SIG-M5 treated with dmso at 0.1 percent for 504 hours (cell line): ENCODE measurements around the gene ZNF490.
A peak's percentile ranks its signal among the peaks of the same experiment; 100 is the strongest.
"Not testable (repeated sequence)": the region's sequence is repeated elsewhere in the genome, so short reads cannot be mapped to it uniquely, and the experiment has no call there.

Source experiments
- DNase-seq: peaks from one replicate; lab custom pipeline; 2025; ENCODE audit not compliant: unreplicated experiment; lab: John Stamatoyannopoulos, UW

Gene ZNF490

DNA sequence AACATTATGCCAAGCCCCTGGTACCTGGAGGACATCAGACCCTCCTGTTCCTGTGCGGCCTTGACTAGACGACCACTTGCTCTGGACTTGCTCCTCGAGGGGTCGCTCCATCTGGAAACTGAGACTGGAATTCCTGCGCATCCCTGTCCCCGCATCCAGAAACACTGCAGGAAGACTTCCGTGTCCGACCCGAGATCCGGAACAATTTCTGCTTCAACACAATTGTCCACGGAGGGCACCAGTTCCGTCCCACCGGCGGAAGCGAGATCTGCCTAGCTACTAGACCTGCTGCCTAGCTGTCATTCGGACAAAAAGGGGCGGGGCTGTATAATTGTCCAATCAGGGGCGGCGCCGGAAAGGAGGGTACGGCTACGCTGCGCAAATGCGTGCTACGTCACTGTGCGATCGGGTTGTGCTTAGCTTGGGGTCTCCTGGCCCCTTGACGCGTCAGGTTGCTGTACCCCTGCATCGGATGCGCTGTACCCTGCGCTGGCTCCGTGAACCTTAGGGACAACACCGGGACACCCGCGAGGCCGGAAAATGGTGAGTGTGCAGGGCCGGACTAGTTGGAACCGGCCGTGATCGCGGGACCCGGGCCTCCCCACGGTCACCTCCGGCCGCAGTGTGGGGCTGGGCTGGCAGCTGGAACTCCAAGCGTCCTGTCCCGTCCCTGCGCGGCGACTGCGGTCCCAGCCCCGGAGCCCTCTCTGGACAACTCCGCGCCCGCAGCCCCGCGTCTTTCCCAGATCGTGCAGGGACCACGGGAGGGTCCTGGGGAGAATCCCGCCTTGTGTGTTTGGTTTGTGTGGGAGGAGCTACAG is at the start of gene ZNF490, which contains the start of gene ZNF791:
ZNF490 (minus strand) TSS at position 274 of the 821 bp plus-strand sequence; CDS start at position 141, 133 bp downstream.
ZNF791 (plus strand) TSS at position 381 of the 821 bp plus-strand sequence; CDS start at position 541, 160 bp downstream.
- DNase-seq = peak; percentile 96

DNA sequence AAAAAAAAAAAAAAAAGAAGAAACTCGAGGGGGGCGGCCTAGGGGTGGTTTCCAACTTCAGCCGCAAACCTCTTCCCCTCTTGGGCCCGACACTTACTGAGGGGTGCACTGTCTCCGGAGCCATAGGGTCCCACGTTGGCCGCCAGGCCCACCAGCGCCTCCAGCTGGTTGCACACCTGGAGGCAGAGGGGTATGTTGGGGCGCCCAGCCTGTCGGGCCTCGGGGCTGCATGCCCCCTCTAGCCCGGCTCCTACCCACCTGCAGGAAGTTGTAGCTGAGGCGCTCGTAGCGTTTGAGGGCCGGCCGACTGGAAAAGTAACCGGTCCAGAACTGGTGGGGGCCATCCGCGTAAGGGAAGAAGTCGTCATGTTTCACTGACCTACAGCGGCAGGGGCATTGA is 47.4 kb upstream of the ZNF490 start:
- no peak for DNase-seq

DNA sequence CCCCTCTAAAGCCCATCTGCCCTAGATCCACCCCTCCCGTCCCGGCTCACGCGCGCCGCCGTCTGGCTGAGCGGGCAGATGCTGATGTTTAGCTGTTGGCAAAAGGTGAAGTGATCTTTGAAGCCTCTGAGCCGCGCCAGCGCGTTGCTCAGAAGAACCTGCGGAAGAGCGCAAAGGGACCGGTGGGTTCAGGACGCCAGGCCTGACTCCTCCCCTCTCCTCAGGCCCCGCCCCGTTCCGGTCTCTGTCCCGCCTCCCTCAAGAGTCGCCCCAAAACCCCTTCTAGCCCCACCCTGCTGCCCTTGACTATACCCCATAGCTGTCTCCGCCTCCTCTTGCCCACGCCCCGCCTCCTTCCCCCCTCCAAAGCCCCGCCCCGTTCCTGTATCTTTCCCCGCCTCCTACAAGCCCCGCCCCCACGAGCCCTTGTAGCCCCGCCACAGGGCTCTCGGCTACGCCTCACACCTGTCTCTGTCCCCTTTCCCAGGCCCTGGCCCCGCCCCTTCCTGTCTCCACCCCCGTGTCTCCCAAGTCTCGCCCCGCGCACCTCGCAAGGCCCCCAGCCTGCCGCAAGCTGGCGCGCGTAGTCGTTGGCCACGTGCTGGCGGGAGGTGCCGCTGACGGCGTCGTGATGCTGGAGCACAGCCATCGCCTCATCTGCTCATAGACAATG is 46.4 kb upstream of the ZNF490 start:
- DNase-seq = no peak

DNA sequence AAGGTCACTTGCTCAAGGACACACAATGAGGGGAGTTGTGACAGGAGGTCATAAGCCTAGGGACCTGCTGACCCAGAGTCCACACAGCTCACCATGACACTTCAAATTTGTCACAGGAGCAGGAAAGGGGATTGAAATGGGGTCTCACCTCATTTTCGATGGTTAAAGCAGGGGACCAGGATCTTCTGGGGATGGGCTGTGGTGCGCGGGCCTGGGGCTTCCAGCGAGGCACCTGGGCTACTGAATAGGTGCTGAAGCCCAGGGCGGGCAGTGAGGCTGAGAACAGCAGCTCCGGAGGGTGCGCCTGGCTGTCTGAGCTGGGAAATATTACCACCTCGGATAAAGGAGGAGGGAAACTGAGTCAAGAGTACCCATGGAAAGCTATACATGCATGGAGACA is 44.9 kb upstream of the ZNF490 start:
- DNase-seq = no peak

DNA sequence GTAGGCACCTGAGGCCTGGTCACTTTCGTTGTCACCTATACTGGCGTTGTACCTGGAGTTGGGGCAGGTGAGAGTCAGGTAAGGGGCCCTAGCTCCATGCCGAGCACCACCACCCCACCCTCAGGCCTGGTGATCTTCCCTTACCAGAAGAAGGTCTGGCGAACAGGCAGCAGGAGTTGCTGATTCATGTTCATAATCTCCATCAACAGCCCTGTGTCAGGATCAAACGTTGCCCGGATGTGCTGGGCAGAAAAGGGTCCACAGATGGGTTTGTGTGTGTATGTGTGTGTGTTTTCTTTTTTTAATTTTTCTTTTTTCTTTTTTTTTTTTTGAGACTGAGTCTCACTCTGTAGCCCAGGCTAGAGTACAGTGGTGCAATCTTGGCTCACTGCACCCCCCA is 41.6 kb upstream of the ZNF490 start:
- no peak for DNase-seq

DNA sequence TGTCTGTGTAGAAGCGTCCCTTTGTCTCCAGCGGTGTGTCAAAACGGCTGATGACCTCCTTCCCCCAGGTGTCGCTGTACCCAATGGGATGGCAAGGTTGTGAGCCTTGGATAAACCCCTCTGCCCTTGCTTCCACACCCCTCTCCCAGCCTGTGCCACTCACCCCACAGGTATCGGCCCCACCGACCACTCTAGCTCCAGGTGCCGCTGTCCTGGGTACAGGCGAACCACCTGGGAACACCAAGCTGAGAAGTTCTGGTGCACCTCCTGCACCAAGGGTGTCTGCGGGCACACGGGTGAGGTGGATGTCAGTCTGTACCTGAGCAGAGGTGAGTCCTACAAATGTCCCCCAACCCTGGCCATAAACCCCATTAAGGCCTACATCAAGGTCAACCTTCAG is 39.3 kb upstream of the ZNF490 start:
- DNase-seq = no peak

DNA sequence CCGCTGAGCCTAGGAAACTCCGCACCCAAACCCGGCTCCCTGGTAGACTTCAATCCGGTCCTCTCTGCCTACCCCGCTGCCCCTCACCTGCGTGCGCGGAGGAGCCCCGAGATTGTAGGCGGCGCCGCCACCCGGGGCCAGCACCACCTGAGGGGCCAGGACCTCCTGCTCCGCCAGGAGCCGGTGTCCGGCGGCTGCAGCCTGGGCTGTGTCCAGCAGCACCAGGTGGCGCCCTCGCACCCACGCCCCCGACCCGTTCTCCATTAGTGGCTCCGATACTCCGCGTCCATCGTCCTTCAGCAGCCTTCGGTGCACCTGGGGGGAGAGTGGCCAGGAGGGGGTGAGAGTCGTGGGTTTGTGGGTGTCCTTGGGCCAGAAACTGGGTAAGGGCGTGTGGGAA is 37.5 kb upstream of the ZNF490 start:
- no peak for DNase-seq

DNA sequence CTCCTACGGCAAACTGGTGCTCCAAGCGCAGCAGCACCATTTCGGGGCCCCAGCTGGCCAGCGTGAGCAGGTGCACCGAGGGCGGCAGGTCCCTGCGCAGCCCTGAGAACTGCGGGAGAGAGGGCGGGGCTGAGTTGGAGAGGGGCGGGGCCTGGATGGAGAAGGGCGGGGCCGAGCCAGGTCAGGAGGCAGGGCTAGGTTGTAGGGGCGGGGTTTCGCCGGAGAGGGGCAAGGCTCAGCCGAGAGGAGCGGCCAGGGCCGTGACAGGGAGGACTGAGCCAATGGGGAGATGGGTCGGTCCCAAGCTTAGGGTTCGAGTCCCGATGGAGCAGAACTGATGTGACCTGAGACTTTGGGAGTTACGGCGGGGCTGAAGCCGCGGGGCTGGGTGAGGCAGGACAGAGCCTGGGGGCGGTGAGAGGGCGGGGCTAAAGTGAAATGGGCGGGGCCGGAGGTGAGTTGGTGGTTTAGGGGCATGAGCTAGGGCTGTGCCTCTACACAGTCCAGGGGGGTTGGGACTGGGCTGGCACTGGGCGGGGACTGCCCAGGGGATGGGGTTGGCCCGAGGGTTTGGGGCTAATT is 37.0 kb upstream of the ZNF490 start:
- DNase-seq = no peak

DNA sequence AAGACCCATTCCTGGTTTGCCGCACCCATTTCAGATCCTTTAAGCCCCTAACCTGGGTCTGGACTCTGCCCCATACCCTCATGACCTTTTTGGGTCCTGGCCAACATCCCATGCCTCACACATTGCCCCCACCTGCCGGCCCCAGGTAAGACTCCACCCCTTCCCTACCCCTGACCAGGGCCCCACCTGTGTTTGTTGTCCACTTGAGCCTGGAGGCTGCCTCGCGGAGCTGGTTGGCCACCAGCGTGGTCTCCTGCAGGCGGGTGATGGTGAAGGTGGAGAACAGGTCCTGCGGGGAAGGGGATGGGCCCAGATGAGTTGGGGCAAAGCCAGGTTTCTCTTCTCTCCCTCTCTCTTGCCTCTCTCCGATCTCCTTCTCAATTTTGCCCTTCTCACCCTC is 36.4 kb upstream of the ZNF490 start:
- no peak for DNase-seq

DNA sequence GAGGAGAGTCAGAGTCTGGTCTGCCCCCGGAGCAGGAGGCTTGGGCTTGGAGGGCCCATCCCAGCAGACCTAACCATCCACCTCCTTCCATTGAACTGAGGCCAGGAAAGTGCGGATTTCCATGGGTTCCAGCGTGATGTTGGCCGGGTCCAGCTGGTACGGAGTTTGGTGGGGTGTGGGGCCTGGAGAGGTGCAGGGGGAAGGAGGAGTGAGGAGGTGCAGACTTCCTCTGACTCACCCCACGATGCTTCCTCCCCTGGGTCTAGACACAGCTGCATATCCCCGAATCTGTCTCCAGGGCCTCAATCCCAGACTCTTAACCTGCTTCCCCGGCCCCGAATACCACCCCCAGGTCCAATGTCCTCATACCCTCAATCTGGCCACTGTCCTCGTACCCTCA is 35.9 kb upstream of the ZNF490 start:
- no peak for DNase-seq

DNA sequence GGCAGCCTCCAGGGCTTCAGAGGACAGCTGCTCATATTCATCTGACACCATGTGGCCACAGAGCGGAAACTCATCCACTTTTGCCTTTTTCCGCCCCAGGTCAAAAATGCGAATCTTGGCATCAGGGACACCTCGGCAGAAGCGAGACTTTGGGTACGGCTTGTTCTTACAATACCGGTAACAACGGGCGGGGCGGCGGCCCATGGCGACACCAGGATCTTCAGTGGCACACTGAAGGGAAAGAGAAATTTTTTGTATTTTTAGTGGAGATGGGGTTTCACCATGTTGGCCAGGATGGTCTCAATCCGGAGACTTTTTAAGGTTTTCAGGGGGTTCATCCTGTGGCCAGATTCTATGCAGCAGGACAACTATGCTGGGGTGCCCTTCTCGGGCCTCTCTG is 33.1 kb upstream of the ZNF490 start:
- not testable (repeated sequence) for DNase-seq

DNA sequence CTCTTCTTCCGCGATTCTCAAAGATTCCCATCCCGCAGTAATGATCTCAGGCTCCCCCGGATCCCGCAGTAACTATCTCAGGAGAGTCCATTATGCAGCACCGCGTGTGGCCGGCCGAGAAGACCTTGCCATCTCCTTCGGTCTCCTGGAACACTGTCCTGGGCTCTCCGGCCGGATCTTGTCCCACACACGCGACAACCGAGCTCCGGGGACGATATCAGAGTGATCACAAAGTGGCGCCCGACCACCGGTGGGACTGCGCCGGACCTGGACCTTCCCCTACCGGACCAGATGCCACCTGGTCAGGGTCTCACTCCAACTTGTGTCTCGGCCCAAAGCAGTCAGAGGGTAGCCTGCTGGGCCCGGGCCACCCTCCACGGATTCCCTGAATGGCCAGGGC is 31.9 kb upstream of the ZNF490 start:
- no peak for DNase-seq

DNA sequence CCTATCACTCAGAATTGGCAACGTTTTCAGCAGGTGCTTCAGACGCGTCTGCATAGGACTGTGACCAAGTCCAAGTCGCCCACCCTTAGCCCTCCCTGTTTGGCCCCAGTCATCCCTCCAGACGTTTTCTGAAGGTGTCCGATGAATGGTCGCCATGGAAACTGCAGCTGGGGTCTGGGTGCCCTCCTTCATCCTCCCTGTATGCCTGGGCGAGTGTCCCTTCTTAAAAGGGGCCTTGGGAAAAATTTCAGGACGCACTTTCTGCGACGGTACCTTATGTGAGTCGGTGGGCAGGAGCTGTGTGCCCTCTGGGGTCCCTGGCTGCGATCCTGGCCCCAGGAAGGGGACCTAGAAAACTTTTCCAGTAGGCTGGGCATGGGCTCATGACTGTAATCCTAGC is 30.8 kb upstream of the ZNF490 start:
- no peak for DNase-seq

DNA sequence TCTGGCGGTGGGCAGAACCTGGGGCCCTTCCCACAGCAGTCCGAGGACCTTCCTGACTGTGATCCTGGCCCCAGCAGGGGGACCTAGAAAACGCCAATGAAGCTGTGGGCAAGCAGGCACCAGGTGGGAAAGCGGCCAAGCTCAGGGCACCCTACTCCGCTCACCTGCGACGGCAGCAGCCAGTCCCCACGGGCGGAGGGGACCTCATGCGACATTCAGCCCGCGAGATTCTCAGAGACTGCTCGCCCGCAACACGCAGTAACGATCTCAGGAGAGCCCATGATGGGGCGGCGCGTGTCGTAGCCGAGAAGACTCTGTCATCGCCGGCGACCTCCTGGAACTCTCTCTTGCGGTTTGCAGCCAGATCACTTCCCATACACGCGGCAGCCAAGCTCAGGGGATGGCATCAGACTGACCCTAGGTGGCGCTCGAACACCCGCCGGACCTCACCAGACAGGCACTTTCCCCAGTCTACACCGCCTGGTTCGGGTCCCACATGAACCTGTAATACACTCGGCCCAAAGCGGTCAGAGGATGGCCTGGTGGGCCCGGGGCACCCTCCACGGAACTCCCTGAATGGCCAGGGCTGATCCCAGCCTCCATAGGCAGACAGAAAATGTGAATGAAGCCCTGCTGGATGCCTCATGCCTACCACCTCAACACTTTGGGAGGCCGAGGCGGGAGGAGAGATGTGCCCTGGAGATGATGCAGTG is 29.4 kb upstream of the ZNF490 start:
- DNase-seq = no peak

DNA sequence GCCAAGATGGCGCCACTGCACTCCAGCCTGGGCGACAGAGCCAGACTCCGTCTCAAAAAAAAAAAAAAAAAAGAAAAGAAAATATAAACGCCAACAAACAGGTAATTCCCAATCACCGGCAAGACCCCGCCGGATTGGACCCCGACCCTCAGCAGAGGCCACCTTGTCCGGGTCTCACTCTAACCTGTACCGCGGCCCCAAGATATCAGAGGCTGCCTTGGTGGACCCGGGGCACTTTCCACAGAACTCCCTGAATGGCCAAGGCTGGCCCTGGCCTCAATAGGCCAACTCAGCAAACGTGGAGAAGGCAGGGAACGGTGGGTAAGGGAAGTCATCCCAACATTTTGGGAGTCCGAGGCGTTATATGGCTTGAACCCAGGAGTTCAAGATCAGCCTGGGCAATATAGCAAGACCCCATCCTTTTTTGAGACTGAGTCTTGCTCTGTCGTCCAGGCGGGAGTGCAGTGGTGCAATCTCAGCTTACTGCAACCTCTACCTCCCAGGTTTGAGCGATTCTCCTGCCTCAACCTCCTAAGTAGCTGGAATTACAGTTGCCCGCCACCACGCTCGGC is 28.1 kb upstream of the ZNF490 start:
- DNase-seq = no peak

DNA sequence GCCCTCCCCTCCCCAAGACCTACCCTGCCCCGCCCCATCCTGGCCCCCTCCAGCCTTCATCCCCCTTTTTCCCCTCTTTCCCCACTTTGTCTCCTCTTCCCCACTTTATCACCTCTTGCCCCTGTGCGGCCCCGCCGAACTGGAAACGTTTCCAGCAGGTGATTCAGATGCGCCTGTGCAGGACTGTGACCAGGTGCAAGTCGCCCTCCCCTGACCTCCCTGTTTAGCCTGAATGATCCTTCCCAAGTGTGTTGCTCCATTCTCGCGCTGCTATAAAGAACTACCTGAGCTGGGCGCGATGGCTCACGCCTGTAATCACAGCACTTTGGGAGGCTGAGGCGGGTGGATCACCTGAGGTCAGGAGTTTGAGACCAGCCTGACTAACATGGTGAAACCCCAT is 26.0 kb upstream of the ZNF490 start:
- no peak for DNase-seq

DNA sequence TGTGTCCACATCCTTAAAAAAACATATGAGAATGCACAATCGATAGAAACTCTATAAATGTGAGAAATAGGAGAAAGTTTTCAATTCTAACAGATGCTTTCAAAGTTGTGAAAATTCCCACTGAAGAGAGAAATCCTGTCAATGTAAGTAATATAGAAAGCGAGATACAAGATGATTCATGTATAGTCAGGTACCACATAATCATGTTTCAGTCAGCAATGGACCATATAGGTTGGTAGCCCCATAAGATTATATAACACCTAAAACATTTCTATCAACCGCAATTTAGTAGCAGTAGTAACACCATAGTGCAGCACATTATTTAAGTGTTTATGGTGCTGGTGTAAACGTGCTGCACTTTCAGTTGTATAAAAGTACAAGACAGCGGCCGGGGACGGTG is 18.6 kb upstream of the ZNF490 start:
- no peak for DNase-seq

DNA sequence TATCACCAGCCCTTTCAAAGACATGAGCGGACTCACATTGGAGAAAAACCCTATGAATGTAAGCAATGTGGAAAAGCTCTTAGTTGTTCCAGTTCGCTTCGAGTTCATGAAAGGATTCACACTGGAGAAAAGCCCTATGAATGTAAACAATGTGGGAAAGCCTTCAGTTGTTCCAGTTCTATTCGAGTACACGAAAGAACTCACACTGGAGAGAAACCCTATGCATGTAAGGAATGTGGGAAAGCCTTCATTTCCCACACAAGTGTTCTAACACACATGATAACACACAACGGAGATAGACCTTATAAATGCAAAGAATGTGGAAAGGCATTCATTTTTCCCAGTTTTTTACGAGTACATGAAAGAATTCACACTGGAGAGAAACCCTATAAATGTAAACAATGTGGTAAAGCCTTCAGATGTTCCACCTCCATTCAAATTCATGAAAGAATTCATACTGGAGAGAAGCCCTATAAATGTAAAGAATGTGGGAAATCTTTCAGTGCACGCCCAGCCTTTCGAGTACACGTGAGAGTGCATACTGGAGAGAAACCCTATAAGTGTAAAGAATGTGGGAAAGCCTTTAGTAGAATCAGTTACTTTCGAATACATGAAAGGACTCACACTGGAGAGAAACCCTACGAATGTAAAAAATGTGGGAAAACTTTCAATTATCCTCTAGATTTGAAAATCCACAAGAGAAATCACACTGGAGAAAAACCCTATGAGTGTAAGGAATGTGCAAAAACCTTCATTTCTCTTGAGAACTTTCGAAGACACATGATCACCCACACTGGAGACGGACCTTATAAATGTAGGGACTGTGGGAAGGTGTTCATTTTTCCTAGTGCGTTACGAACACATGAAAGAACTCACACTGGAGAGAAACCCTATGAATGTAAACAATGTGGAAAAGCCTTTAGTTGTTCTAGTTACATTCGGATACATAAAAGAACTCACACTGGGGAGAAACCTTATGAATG is 17.7 kb upstream of the ZNF490 start:
- no peak for DNase-seq

DNA sequence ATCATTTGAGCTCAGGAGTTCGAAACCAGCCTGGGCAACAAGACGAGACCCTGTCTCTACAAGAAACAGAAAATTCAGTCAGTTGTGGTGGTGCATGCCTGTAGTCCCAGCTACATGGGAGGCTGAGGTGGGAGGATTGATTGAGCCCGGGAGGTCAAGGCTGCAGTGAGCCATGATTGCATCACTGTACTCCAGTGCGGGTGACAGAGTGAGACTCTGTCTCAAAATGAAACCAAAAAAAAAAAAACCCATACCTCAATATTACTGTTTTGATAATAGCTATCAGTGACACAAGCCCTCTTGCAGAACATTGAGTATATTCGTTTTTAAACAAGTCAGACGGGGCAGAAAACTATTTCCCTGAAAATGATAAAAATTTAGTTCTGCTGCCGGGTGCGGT is 16.3 kb upstream of the ZNF490 start:
- DNase-seq = no peak
